PC-9 (cell line): ENCODE data around the gene DEFB131A. TPM values are rescaled to one million over a fixed set of nuclear protein-coding genes. Genes with fewer than 3 reads are reported as not detected.
"Not testable (repeated sequence)": the region's sequence is repeated elsewhere in the genome, so short reads cannot be mapped to it uniquely, and the experiment has no call there.

Experiments used
- Bru-seq: library from RNA; stranded (reverse); fragments of 400-500 nt; gene quantifications from one replicate; lab custom pipeline; 2021; lab: Mats Ljungman, UMichigan
- BruChase-seq, 2 experiments: library from RNA; stranded (reverse); fragments of 400-500 nt; gene quantifications; one replicate each; lab custom pipeline; 2021; lab: Mats Ljungman, UMichigan
- BruUV-seq: library from RNA; stranded (reverse); fragments of 400-500 nt; replicated peaks from 2 replicates; lab custom pipeline; 2021; lab: Mats Ljungman, UMichigan
- CTCF ChIA-PET: fragments of 300-600 bp; sonication (Branson Sonifier 250); formaldehyde crosslinking; loops from one replicate; lab custom pipeline; 2022; ENCODE audit warnings: antibody characterized with exemption; lab: Charles Lee
- POLR2A ChIA-PET: fragments of 300-600 bp; sonication (Branson Sonifier 250); formaldehyde crosslinking; loops from one replicate; lab custom pipeline; 2022; ENCODE audit warnings: antibody characterized with exemption; ENCODE audit not compliant: unreplicated experiment; lab: Charles Lee
- DNase-seq, 2 experiments: peaks; one replicate each; pipeline versions ENCODE4 v3.0.0 to v3.0.0-alpha.2; 2015 to 2022; ENCODE audit warnings: mixed read lengths in 1 of 2
- H2AFZ ChIP-seq: fragments of 200-600 bp; sonication (generic); 2 replicates; pipeline ENCODE4 v1.8.1; 2017; ENCODE audit warnings: antibody characterized with exemption
- H3F3A ChIP-seq: fragments of 200-600 bp; sonication (generic); 2 replicates; pipeline ENCODE4 v1.8.1; 2017; ENCODE audit warnings: antibody characterized with exemption, mild to moderate bottlenecking, low read depth; ENCODE audit not compliant: insufficient read depth
- H3K27ac ChIP-seq: fragments of 200-600 bp; sonication (generic); 2 replicates; pipeline ENCODE4 v1.6.1; 2016; ENCODE audit warnings: mixed run types
- H3K27me3 ChIP-seq: fragments of 200-600 bp; sonication (generic); 2 replicates; pipeline ENCODE4 v1.6.1; 2016; ENCODE audit warnings: low read depth, mixed run types; ENCODE audit not compliant: insufficient read depth
- H3K36me3 ChIP-seq: fragments of 200-600 bp; sonication (generic); 2 replicates; pipeline ENCODE4 v1.6.1; 2016; ENCODE audit warnings: low read depth, mixed run types
- H3K4me1 ChIP-seq: fragments of 200-600 bp; sonication (generic); replicated peaks from 2 replicates; pipeline ENCODE4 v1.6.1; 2016; ENCODE audit warnings: mixed run types; ENCODE audit not compliant: insufficient read depth
- H3K4me2 ChIP-seq: fragments of 200-600 bp; sonication (generic); 2 replicates; pipeline ENCODE4 v1.6.1; 2017; ENCODE audit warnings: mixed run types
- H3K4me3 ChIP-seq: fragments of 200-600 bp; sonication (generic); 2 replicates; pipeline ENCODE4 v1.6.1; 2016; ENCODE audit warnings: mixed run types
- H3K79me2 ChIP-seq: fragments of 200-600 bp; sonication (generic); 2 replicates; pipeline ENCODE4 v1.6.1; 2017; ENCODE audit warnings: low read depth, mixed run types
- H3K9me2 ChIP-seq: fragments of 200-600 bp; sonication (generic); 2 replicates; pipeline ENCODE4 v1.8.1; 2017; ENCODE audit warnings: mild to moderate bottlenecking; ENCODE audit not compliant: insufficient read depth
- H3K9me3 ChIP-seq: fragments of 200-600 bp; sonication (generic); 2 replicates; pipeline ENCODE4 v1.8.1; 2016; ENCODE audit warnings: low read depth; ENCODE audit not compliant: insufficient read depth
- H4K20me1 ChIP-seq: fragments of 200-600 bp; sonication (generic); 2 replicates; pipeline ENCODE4 v1.8.1; 2017; ENCODE audit not compliant: insufficient read depth
- CTCF ChIP-seq: fragments of 200-600 bp; sonication (generic); conservative IDR thresholded peaks from 2 replicates; pipeline ENCODE4 v1.6.1; 2017; ENCODE audit warnings: mixed run types, antibody characterized with exemption, mild to moderate bottlenecking, moderate library complexity
- EZH2 ChIP-seq: fragments of 200-600 bp; sonication (generic); IDR thresholded peaks from 2 replicates; pipeline ENCODE4 v1.8.0; 2017; ENCODE audit warnings: antibody characterized with exemption, low read depth
- intact Hi-C: fragments of 100-400 bp; cut with micrococcal nuclease; formaldehyde crosslinking; loops from one replicate; pipeline ENCODE4 v1.10.0; 2022; ENCODE audit not compliant: unreplicated experiment
- long read RNA-seq: library from polyadenylated mRNA; stranded (forward); transcript quantifications from one replicate; pipeline ENCODE4 v2.0.0, GENCODE V29; 2022
- total RNA-seq: library from RNA; stranded (reverse); gene quantifications from 2 replicates; pipeline ENCODE4 v1.2.3, GENCODE V29; 2021

The DEFB131A gene
- total RNA-seq (not detected in 2 replicates), Bru-seq, nascent RNA (not detected), BruChase-seq, experiment 1, labeled RNA remaining after a 2-hour chase (not detected), BruChase-seq, experiment 2, labeled RNA remaining after a 6-hour chase (not detected)
- long read RNA-seq: 0 reads

- POLR2A ChIA-PET, H3K36me3 ChIP-seq, H3K9me2 ChIP-seq, H3K4me1 ChIP-seq, H3K27ac ChIP-seq, H3K9me3 ChIP-seq, H3K4me2 ChIP-seq, H4K20me1 ChIP-seq, intact Hi-C loops, BruUV-seq, H3K79me2 ChIP-seq, H3F3A ChIP-seq, H2AFZ ChIP-seq, H3K4me3 ChIP-seq, CTCF ChIA-PET, H3K27me3 ChIP-seq, DNase-seq: not testable (repeated sequence)
Observed at GRCh38 chr4:9444114-9444513, at the start of gene DEFB131A. TSS of gene DEFB131A (plus strand) at chr4:9444414. CDS start at chr4:9444534, 120 bp downstream.

- H3K4me2 ChIP-seq, DNase-seq, POLR2A ChIA-PET, intact Hi-C loops, H2AFZ ChIP-seq, BruUV-seq, H3K27me3 ChIP-seq, H3K36me3 ChIP-seq, H3K27ac ChIP-seq, H3F3A ChIP-seq, H3K79me2 ChIP-seq, CTCF ChIA-PET, H4K20me1 ChIP-seq, H3K9me3 ChIP-seq, H3K4me3 ChIP-seq, H3K9me2 ChIP-seq, H3K4me1 ChIP-seq: not testable (repeated sequence)
Observed at GRCh38 chr4:9405774-9406173, 38.4 kb upstream of the DEFB131A start.

- H3K9me3 ChIP-seq, CTCF ChIA-PET, H3K9me2 ChIP-seq, H3K4me2 ChIP-seq, POLR2A ChIA-PET, intact Hi-C loops, BruUV-seq, H3K27me3 ChIP-seq, H3K36me3 ChIP-seq, H4K20me1 ChIP-seq, H3K79me2 ChIP-seq, DNase-seq, H3F3A ChIP-seq, H3K4me1 ChIP-seq, H2AFZ ChIP-seq, H3K4me3 ChIP-seq, H3K27ac ChIP-seq: not testable (repeated sequence)
Observed at GRCh38 chr4:9406491-9406890, 37.7 kb upstream of the DEFB131A start.

DNA sequence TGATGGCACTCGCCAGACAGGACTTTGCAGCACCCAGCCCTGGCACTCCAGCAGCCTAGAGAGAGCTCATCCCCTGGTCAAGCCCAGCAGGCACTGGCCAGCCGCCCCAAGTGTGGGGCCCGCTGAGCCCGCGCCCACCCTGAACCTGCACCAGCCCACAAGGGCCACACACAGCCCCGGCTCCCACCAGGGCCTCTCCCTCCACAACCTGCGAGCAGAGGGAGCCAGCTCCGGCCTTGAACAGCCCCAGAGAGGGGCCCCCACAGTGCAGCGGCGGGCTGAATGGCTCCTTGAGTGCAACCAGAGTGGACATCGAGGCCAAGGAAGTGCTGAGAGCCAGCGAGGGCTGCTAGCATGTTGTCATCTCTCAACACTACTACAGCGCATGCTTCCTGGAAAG, 34.4 kb upstream of the DEFB131A start:
- Histone ChIP-seq H3K79me2 (no peaks in the 10 kb centered on the region), H2AFZ (no peak overlapping the region), H3F3A (no peaks in the 10 kb centered on the region), H3K9me3 (no peaks in the 10 kb centered on the region), H3K36me3 (no peaks in the 10 kb centered on the region), H4K20me1 (no peaks in the 10 kb centered on the region), H3K9me2 (no peaks in the 10 kb centered on the region), H3K4me3 (no peak overlapping the region), H3K27me3 (no peaks in the 10 kb centered on the region), H3K4me2 (no peak overlapping the region), H3K4me1 (no peaks in the 10 kb centered on the region), H3K27ac (no peak overlapping the region)
- TF ChIP-seq EZH2: no peak
- TF ChIP-seq CTCF: no peak
- no peak for DNase-seq
- intact Hi-C loops: no loop called here
- ChIA-PET POLR2A (no interaction called here), CTCF (no interaction called here)
- no TSS peak for BruUV-seq

DNA sequence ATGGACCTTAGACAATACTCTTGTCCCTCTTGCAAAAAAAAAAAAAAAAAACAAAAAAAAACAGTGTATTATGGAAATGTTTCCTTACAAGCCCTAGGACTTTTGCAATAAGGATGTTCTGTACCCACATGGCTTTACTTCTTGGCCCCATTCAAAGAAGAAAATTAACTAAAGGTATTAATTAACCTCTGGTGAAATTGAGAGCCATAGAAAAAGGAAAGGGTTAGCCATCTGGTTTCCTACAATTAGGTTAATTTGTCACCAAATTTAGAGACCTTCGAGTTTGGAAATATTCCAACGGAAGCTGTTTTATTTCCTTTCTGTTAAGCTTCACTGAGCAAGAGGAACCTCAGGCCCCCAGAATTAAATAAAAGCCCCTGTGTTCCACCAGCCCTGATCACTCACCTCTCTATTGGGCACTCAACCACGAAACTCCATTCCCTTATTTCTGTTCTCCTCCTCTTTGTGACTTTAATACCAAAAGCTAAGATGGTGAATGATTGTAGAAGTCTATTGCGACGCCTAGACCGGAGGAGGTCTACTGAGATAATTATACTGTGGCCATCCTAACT, 22.2 kb upstream of the DEFB131A start:
- H3K9me3 ChIP-seq, H3K36me3 ChIP-seq, H3K4me1 ChIP-seq, H3K79me2 ChIP-seq, CTCF ChIA-PET, POLR2A ChIA-PET, H3K4me3 ChIP-seq, H3K9me2 ChIP-seq, H4K20me1 ChIP-seq, H3F3A ChIP-seq, H3K27me3 ChIP-seq, H3K4me2 ChIP-seq, DNase-seq, H2AFZ ChIP-seq, intact Hi-C loops, H3K27ac ChIP-seq, BruUV-seq: not testable (repeated sequence)

GRCh38 chr4:9425916-9426315, 18.3 kb upstream of the DEFB131A start:
- H3K9me2 ChIP-seq, H3K4me3 ChIP-seq, POLR2A ChIA-PET, BruUV-seq, intact Hi-C loops, H3K79me2 ChIP-seq, CTCF ChIA-PET, H3K9me3 ChIP-seq, H2AFZ ChIP-seq, H3K27ac ChIP-seq, H3K4me1 ChIP-seq, H3K36me3 ChIP-seq, H4K20me1 ChIP-seq, DNase-seq, H3K27me3 ChIP-seq, H3K4me2 ChIP-seq, H3F3A ChIP-seq: not testable (repeated sequence)
